ENCODE data around the gene OR52N5. TPM values are rescaled to one million over a fixed set of nuclear protein-coding genes. Genes with fewer than 3 reads are reported as not detected.

OR52N5 gene
- not detected for total RNA-seq
- not detected for total RNA-seq (2013)

- no peaks in the 10 kb centered on the region for H3K4me1 Mint-ChIP-seq
- no peaks in the 10 kb centered on the region for H3K9me3 Mint-ChIP-seq
- no peak within 1 kb of the TSS for H3K4me3 ChIP-seq (ENCODE audit: low read length)
- WGBS (ENCODE audit: insufficient coverage) = 57% methylated on average over 3 of the region's 4 CpGs
- intact Hi-C loops (cut with micrococcal nuclease) = no loop called here
- no peaks in the 10 kb centered on the region for H3K4me1 ChIP-seq (ENCODE audit: control insufficient read depth, insufficient read depth, low read length)
- no peaks in the 10 kb centered on the region for H3K9me3 ChIP-seq (ENCODE audit: control insufficient read depth, insufficient read depth, low read length)
- DNase-seq = no peak
- H3K27ac Mint-ChIP-seq = no peak within 1 kb of the TSS
- H3K27me3 Mint-ChIP-seq (ENCODE audit: low read depth in 2 of 2) = peaks cover 14 to 31% of the 10 kb centered on the region in 2 donors
- H3K4me3 Mint-ChIP-seq = no peak within 1 kb of the TSS
- no peaks in the 10 kb centered on the region for H3K27me3 ChIP-seq (ENCODE audit: control insufficient read depth, insufficient read depth, low read length)
- H3K27ac ChIP-seq (ENCODE audit: low read length) = no peak within 1 kb of the TSS
- no peak for ATAC-seq
- no peak for TF ChIP-seq CTCF (IDR thresholded peaks at IDR 0.05)
- H3K36me3 ChIP-seq (ENCODE audit: control insufficient read depth, insufficient read depth, low read length) = no peaks in the 10 kb centered on the region
- H3K36me3 Mint-ChIP-seq = no peaks in the 10 kb centered on the region
Observed at GRCh38 chr11:5783255-5783654, at the start of gene OR52N5. Gene OR52N5 (minus strand): TSS chr11:5783355. CDS start chr11:5778634, 4,721 bp downstream.

DNA sequence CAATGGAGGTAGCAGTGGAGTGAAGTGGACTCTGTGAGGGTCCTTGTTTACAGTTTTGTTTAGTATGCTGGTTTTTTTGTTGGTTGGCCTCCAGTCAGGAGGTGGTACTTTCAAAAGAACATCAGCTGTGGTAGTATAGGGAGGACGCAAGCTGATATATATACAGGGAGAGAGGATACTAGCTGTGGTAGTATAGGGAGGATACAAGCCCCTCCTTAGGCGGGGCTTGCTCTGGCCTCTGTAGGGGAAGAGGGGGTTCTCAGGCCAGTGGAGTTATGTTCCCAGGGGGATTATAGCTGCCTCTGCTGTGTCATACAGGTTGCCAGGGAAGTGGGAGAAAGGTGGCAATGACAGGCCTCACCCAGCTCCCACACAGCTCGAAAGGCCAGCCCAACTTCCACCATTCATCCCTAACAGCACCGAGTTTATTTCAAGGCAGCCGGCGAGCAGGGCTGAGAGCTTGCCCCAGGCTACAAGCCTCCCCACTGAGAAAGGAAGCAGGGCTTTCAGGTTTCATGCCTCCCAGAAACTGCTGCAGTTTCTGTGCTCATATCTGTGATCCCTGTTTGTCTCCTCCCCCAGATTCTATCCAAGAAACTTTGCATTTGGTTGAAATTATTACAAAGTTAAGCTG lies 48.2 kb upstream of the OR52N5 start:
- no peak for ATAC-seq
- WGBS (ENCODE audit: insufficient coverage) = 91% methylated on average over 6 of the region's 6 CpGs

DNA sequence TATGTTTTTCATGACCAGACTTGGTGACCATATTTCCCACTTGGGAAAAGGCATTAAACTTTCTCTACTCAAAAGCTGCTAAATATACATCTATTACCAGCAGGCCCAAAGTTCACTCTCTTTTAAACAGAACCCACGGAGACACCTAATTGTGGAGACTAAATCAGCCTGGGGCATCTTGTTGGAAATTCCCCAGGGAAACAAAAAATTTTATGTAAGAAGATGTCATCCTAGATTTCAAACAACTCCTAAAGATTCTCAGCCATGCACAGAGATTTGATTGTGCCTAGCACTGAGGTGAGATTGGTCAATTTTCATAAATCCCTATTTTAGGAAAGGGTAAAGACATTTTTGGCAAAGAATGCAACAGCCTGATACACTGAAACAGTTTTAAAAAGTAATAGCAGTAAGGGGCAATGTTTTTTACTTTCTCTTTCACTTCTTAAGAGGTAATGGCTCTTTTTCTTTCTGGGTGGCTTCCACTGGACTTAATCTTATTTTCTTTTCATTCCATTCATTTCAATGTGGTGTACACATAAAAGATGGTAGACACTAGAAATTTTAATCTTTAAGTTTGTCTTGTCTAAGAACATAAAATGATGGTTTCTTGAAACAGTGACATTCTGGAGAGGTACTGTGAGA lies 35.2 kb upstream of the OR52N5 start:
- TF ChIP-seq CTCF (IDR thresholded peaks at IDR 0.05) = no peak
- WGBS (ENCODE audit: insufficient coverage) = 0% methylated on average over 1 of the region's 1 CpG
- Mint-ChIP-seq H3K27ac (peak overlapping the region; percentile 44 to 71), H3K4me1 (peaks cover 7% of the 10 kb centered on the region in 2 donors), H3K27me3 (ENCODE audit: low read depth in 2 of 2) (peaks cover 7 to 8% of the 10 kb centered on the region in 2 donors), H3K4me3 (peak overlapping the region; percentile 80), H3K9me3 (no peaks in the 10 kb centered on the region), H3K36me3 (no peaks in the 10 kb centered on the region)
- Histone ChIP-seq H3K4me1 (ENCODE audit: control insufficient read depth, insufficient read depth, low read length) (no peaks in the 10 kb centered on the region), H3K27me3 (ENCODE audit: control insufficient read depth, insufficient read depth, low read length) (no peaks in the 10 kb centered on the region), H3K36me3 (ENCODE audit: control insufficient read depth, insufficient read depth, low read length) (no peaks in the 10 kb centered on the region), H3K27ac (ENCODE audit: low read length) (no peak overlapping the region), H3K9me3 (ENCODE audit: control insufficient read depth, insufficient read depth, low read length) (no peaks in the 10 kb centered on the region), H3K4me3 (ENCODE audit: low read length) (no peak overlapping the region)
- peak in 1 of 2 donors; percentile 17 for DNase-seq
- ATAC-seq = peak in 2 of 3 donors; percentile 44 to 52
- intact Hi-C loops (cut with micrococcal nuclease) = no loop called here

More for the DNA sequence above, 48.2 kb upstream of the OR52N5 start:
- Mint-ChIP-seq H3K9me3 (no peaks in the 10 kb centered on the region), H3K27me3 (ENCODE audit: low read depth in 2 of 2) (peaks cover 2 to 16% of the 10 kb centered on the region in 2 donors), H3K4me1 (no peaks in the 10 kb centered on the region), H3K36me3 (no peaks in the 10 kb centered on the region), H3K4me3 (no peak overlapping the region), H3K27ac (no peak overlapping the region)
- H3K36me3 ChIP-seq (ENCODE audit: control insufficient read depth, insufficient read depth, low read length) = no peaks in the 10 kb centered on the region
- TF ChIP-seq CTCF (IDR thresholded peaks at IDR 0.05) = no peak
- H3K27ac ChIP-seq (ENCODE audit: low read length) = no peak overlapping the region
- intact Hi-C loops (cut with micrococcal nuclease) = no loop called here
- no peak overlapping the region for H3K4me3 ChIP-seq (ENCODE audit: low read length)
- H3K4me1 ChIP-seq (ENCODE audit: control insufficient read depth, insufficient read depth, low read length) = no peaks in the 10 kb centered on the region
- H3K27me3 ChIP-seq (ENCODE audit: control insufficient read depth, insufficient read depth, low read length) = no peaks in the 10 kb centered on the region
- H3K9me3 ChIP-seq (ENCODE audit: control insufficient read depth, insufficient read depth, low read length) = no peaks in the 10 kb centered on the region
- DNase-seq = no peak

All from natural killer cell (primary cell).